Measurements from ENCODE around the gene ARHGAP26.

DNA sequence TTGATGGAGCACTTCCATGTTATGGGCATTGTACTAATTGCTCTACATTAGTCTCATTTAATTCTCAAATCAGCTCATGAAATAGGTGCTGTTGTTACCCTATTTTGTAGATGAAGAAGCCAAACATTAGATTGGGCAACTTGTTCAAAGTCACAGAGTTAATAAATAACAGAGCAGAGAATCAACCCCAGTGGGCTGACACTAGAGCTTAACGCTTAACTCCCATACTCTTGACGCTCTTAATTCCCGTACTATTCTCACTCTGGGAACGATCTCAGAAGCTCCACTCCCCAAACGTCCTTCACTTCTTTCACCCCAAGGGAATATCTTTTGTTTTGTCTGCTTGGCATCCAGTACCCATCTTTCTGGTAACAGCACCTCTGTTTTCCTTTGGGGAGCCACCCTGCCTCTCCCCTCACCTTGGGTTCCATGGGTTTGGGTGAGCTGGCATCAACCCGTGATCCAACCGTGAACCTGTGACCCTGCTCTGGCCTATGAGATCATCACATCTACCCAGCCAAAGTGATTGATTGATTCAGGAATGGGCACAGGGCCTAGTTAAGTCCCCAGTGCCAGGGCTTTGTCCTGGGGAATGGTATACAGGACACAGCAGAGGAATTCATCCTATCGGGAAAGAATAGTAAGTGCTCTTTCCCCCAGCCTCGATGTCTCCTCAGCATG, 464.1 kb downstream of the ARHGAP26 start:
- TF ChIP-seq, protein P1, sequence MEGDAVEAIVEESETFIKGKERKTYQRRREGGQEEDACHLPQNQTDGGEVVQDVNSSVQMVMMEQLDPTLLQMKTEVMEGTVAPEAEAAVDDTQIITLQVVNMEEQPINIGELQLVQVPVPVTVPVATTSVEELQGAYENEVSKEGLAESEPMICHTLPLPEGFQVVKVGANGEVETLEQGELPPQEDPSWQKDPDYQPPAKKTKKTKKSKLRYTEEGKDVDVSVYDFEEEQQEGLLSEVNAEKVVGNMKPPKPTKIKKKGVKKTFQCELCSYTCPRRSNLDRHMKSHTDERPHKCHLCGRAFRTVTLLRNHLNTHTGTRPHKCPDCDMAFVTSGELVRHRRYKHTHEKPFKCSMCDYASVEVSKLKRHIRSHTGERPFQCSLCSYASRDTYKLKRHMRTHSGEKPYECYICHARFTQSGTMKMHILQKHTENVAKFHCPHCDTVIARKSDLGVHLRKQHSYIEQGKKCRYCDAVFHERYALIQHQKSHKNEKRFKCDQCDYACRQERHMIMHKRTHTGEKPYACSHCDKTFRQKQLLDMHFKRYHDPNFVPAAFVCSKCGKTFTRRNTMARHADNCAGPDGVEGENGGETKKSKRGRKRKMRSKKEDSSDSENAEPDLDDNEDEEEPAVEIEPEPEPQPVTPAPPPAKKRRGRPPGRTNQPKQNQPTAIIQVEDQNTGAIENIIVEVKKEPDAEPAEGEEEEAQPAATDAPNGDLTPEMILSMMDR (conservative IDR thresholded peaks at IDR 0.05; ENCODE audit: low read depth in 2 of 2) = no peak
- no peak for TF ChIP-seq POLR2AphosphoS5 (IDR thresholded peaks at IDR 0.05; ENCODE audit: low read depth)
- TF ChIP-seq JUNB (IDR thresholded peaks at IDR 0.05; ENCODE audit: unreplicated experiment) = no peak
- TF ChIP-seq EZH2phosphoT487 (IDR thresholded peaks at IDR 0.05; ENCODE audit: unreplicated experiment) = no peak
- no peak for TF ChIP-seq EZH2 (IDR thresholded peaks at IDR 0.05; ENCODE audit: low read depth, unreplicated experiment)
- TF ChIP-seq, protein P2, sequence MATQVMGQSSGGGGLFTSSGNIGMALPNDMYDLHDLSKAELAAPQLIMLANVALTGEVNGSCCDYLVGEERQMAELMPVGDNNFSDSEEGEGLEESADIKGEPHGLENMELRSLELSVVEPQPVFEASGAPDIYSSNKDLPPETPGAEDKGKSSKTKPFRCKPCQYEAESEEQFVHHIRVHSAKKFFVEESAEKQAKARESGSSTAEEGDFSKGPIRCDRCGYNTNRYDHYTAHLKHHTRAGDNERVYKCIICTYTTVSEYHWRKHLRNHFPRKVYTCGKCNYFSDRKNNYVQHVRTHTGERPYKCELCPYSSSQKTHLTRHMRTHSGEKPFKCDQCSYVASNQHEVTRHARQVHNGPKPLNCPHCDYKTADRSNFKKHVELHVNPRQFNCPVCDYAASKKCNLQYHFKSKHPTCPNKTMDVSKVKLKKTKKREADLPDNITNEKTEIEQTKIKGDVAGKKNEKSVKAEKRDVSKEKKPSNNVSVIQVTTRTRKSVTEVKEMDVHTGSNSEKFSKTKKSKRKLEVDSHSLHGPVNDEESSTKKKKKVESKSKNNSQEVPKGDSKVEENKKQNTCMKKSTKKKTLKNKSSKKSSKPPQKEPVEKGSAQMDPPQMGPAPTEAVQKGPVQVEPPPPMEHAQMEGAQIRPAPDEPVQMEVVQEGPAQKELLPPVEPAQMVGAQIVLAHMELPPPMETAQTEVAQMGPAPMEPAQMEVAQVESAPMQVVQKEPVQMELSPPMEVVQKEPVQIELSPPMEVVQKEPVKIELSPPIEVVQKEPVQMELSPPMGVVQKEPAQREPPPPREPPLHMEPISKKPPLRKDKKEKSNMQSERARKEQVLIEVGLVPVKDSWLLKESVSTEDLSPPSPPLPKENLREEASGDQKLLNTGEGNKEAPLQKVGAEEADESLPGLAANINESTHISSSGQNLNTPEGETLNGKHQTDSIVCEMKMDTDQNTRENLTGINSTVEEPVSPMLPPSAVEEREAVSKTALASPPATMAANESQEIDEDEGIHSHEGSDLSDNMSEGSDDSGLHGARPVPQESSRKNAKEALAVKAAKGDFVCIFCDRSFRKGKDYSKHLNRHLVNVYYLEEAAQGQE (IDR thresholded peaks at IDR 0.05; ENCODE audit: unreplicated experiment) = no peak
- TF ChIP-seq, protein P3, sequence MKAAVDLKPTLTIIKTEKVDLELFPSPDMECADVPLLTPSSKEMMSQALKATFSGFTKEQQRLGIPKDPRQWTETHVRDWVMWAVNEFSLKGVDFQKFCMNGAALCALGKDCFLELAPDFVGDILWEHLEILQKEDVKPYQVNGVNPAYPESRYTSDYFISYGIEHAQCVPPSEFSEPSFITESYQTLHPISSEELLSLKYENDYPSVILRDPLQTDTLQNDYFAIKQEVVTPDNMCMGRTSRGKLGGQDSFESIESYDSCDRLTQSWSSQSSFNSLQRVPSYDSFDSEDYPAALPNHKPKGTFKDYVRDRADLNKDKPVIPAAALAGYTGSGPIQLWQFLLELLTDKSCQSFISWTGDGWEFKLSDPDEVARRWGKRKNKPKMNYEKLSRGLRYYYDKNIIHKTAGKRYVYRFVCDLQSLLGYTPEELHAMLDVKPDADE (IDR thresholded peaks at IDR 0.05) = no peak

Measured in GM23338 (cell line).